Measurements from ENCODE around the gene MORN4. TPM values are rescaled to one million over a fixed set of nuclear protein-coding genes. Genes with fewer than 3 reads are reported as not detected.

Gene MORN4
- polyA plus RNA-seq (2013, experiment 1 of 4), result 34.3 TPM
- polyA plus RNA-seq (2013, experiment 2 of 4), result 33.3 TPM
- polyA plus RNA-seq (2013, experiment 3 of 4), result 30.6 TPM
- 30.6 TPM for polyA plus RNA-seq (2013, experiment 4 of 4)

DNA sequence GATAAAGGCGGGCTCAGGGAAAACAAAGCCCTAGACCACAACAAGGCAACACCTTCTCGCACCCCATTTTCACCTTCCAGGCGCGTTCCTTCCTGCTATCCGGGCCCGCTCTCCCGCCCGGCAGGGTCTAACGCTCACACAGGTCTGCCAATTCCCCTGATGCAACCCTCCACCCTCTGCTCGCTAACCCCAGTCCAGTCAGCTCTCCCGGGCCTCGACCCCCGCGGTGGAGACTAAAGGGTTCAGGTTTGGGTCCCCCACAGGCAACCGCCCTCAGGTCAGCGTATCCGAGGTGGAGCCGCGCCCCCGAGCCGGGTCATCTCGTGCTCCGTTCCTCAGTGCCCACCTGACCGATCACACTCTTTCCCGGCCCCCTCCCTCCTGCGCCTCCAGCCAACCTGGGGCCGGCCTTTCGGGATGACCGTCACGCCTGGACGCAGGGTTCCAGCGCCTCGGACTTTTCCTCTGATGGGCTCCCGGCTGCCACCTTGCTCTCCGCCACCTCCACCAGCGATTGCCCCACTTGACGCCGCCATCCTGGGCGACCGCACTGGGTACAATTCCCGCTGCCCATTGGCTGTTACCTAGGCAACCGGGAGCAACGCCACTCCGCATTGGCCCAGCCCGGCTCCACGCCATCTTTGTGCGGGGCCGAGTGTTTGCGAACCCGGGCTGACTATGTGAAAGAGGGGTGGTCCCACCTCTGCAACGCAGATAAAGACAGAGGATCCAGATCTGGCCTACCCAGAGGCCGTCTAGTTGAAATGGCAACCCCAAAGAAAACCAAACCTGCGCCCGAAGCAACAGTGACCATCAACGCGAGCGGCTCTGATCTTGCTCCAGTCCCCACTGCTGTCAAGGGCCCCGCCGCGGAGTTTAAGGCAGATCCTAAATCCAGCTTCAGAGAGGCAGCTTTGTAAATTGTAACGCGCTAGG, at the start of gene MORN4:
TSS of gene MORN4 (minus strand) at position 552 of the 936 bp plus-strand sequence. CDS start 13,847 bp downstream, outside the sequence.
- H3K36me3 ChIP-seq (ENCODE audit: control insufficient read depth, insufficient read depth, low read length), result no peaks in the 10 kb centered on the region
- no peaks in the 10 kb centered on the region for H3K27me3 ChIP-seq (ENCODE audit: control insufficient read depth, insufficient read depth, low read length, poor library complexity, severe bottlenecking)
- peak within 1 kb of the TSS; percentile 63 for H3K4me3 ChIP-seq (ENCODE audit: insufficient read depth, low read depth, low read length)
- peak within 1 kb of the TSS; percentile 18 for H3K27ac ChIP-seq (ENCODE audit: insufficient read depth, low read depth, low read length, poor library complexity, severe bottlenecking)
- 8 to 9% methylated on average over 62 of the region's 62 CpGs for WGBS, 2 experiments
- no peaks in the 10 kb centered on the region for H3K9me3 ChIP-seq (ENCODE audit: control insufficient read depth, low read length)
- H3K4me1 ChIP-seq (ENCODE audit: control insufficient read depth, insufficient read depth, low read length), result no peaks in the 10 kb centered on the region

GRCh38 chr10:97682042-97682441, 48.7 kb upstream of the MORN4 start:
- H3K4me1 ChIP-seq (ENCODE audit: control insufficient read depth, insufficient read depth, low read length), result peaks cover 6% of the 10 kb centered on the region
- no peak overlapping the region for H3K27ac ChIP-seq (ENCODE audit: insufficient read depth, low read depth, low read length, poor library complexity, severe bottlenecking)
- H3K36me3 ChIP-seq (ENCODE audit: control insufficient read depth, insufficient read depth, low read length), result no peaks in the 10 kb centered on the region
- WGBS, 2 experiments, result 92 to 93% methylated on average over 4 of the region's 4 CpGs
- no peaks in the 10 kb centered on the region for H3K9me3 ChIP-seq (ENCODE audit: control insufficient read depth, low read length)
- H3K27me3 ChIP-seq (ENCODE audit: control insufficient read depth, insufficient read depth, low read length, poor library complexity, severe bottlenecking), result peaks cover 6% of the 10 kb centered on the region
- no peak overlapping the region for H3K4me3 ChIP-seq (ENCODE audit: insufficient read depth, low read depth, low read length)

DNA sequence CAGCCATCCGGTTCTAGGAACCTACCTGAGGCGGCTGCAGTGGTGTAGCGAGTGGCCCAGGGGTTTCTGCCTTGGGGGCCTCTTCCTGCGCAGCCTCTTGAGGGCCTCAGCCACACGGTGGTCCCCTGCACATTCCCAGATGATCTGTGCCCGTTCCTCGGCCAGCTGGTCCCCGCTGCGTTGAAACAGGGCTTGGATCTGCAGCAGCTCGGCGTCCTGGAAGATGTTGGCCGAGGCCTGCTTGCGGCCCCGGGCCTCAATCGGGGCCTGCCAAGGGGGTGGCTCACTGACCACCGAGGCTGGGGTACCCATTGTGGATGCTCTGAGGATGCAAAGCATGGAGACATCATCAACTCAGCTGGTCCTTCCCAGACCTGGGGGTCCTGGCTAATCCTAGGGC, 46.3 kb upstream of the MORN4 start:
- peaks cover 8% of the 10 kb centered on the region for H3K36me3 ChIP-seq (ENCODE audit: control insufficient read depth, insufficient read depth, low read length)
- 95 to 97% methylated on average over 16 of the region's 16 CpGs for WGBS, 2 experiments
- no peaks in the 10 kb centered on the region for H3K4me1 ChIP-seq (ENCODE audit: control insufficient read depth, insufficient read depth, low read length)
- H3K27me3 ChIP-seq (ENCODE audit: control insufficient read depth, insufficient read depth, low read length, poor library complexity, severe bottlenecking), result no peaks in the 10 kb centered on the region
- H3K9me3 ChIP-seq (ENCODE audit: control insufficient read depth, low read length), result no peaks in the 10 kb centered on the region
- no peak overlapping the region for H3K4me3 ChIP-seq (ENCODE audit: insufficient read depth, low read depth, low read length)
- no peak overlapping the region for H3K27ac ChIP-seq (ENCODE audit: insufficient read depth, low read depth, low read length, poor library complexity, severe bottlenecking)

DNA sequence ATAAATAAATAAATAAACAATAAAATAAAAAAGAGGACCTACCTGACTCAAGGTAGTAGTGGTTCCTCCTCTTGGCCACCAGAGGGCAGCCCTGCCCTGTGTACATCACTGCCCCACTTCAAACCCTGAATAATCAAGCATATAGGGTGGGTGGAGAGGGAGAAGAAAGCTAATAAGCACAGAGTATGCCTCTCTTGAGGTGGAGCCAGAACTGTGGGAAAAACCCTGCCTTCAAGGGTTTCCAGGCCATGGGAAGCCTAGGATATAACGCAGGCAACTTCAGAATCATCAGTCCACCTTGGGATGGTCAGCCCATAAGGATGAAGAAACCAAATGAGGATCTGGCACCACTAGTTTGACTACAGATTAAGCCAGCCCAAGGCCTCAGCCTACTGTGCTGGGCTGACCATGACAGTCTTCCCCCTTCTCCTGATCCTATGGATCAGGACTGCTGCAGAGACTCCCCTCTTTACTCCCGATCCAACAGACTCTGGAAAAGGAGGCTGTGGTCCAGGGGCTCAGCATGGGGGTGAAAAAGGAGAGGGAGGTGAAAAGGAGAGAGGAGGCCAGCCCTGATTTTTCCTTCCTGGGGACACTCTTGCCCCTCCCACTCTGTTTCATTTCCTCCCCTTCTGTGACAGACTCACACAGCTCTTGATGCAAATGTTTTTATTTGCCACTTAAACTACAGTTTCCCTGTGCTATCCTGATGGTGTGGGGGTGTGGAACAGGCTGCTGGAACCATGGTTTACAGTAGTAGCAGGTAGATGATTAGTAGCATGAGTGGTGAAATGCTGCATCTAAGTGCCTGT, 43.7 kb upstream of the MORN4 start:
- Histone ChIP-seq H3K27ac (ENCODE audit: insufficient read depth, low read depth, low read length, poor library complexity, severe bottlenecking) (no peak overlapping the region), H3K9me3 (ENCODE audit: control insufficient read depth, low read length) (no peaks in the 10 kb centered on the region), H3K4me3 (ENCODE audit: insufficient read depth, low read depth, low read length) (no peak overlapping the region), H3K4me1 (ENCODE audit: control insufficient read depth, insufficient read depth, low read length) (no peaks in the 10 kb centered on the region), H3K36me3 (ENCODE audit: control insufficient read depth, insufficient read depth, low read length) (peaks cover 22% of the 10 kb centered on the region), H3K27me3 (ENCODE audit: control insufficient read depth, insufficient read depth, low read length, poor library complexity, severe bottlenecking) (no peaks in the 10 kb centered on the region)
- WGBS, 2 experiments, result 97 to 99% methylated on average over 2 of the region's 2 CpGs

DNA sequence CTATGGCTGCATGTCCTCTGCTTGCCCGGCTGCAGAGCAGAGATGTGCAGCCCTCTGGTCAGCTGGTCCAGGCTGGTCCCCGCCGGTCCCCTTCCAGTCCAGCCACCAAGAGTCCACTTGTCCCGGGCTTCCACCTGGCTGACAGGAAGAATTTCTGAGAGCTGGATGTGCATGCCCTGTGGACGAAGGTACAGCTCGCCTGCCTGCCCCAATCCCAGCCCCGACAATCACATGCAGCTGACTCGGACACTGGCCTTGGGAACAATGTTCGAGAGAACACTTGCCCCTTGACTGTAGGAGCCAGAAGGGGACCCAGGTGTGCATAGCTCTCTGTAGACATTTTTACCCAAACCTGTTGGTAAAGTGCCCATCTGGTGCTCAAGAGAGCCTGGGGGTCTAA, 41.9 kb upstream of the MORN4 start:
- no peaks in the 10 kb centered on the region for H3K27me3 ChIP-seq (ENCODE audit: control insufficient read depth, insufficient read depth, low read length, poor library complexity, severe bottlenecking)
- H3K36me3 ChIP-seq (ENCODE audit: control insufficient read depth, insufficient read depth, low read length), result peaks cover 22% of the 10 kb centered on the region
- no peaks in the 10 kb centered on the region for H3K9me3 ChIP-seq (ENCODE audit: control insufficient read depth, low read length)
- no peaks in the 10 kb centered on the region for H3K4me1 ChIP-seq (ENCODE audit: control insufficient read depth, insufficient read depth, low read length)
- H3K4me3 ChIP-seq (ENCODE audit: insufficient read depth, low read depth, low read length), result no peak overlapping the region
- 92% methylated on average over 9 of the region's 9 CpGs for WGBS, 2 experiments
- H3K27ac ChIP-seq (ENCODE audit: insufficient read depth, low read depth, low read length, poor library complexity, severe bottlenecking), result no peak overlapping the region

DNA sequence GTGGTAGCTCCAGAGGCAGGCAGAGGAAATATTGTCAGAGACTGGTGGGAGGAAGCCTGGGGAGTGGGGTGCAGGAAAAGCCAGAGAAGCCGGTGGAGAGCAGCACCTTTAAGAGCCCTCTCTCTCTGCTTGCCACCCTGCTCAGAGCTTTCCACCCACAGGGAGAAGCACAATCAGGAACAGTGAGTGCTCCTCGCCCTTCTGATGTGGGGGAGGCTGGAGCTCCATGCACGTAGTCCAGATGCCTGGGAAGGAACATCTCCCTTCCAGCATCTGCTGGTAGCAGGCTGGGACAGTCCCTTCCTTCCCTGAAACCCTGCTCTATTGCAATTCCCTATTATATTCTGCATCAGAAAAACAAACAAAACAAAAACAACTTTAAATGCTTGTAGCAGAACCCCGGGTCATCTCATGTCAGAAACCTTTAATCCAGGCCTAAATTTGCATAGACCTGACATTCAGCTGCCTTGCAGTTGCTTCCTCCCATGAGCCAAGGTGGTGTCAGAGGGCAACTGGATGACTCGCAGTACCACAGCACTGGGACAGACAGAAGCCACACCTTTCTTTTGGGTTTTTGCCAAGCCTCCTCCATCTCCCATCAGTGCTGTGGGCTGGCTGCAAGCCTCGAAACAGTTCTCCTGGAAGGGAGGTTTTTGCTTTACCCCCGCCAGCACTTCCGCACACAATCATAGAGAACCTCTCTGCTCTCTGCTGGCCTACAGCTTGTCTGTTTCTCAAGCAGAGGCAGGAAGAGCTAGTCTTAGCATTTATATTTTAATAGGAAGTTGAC, 40.6 kb upstream of the MORN4 start:
- Histone ChIP-seq H3K4me3 (ENCODE audit: insufficient read depth, low read depth, low read length) (no peak overlapping the region), H3K27ac (ENCODE audit: insufficient read depth, low read depth, low read length, poor library complexity, severe bottlenecking) (no peak overlapping the region), H3K36me3 (ENCODE audit: control insufficient read depth, insufficient read depth, low read length) (peaks cover 22% of the 10 kb centered on the region), H3K9me3 (ENCODE audit: control insufficient read depth, low read length) (no peaks in the 10 kb centered on the region), H3K4me1 (ENCODE audit: control insufficient read depth, insufficient read depth, low read length) (no peaks in the 10 kb centered on the region), H3K27me3 (ENCODE audit: control insufficient read depth, insufficient read depth, low read length, poor library complexity, severe bottlenecking) (no peaks in the 10 kb centered on the region)
- 93 to 95% methylated on average over 8 of the region's 8 CpGs for WGBS, 2 experiments

DNA sequence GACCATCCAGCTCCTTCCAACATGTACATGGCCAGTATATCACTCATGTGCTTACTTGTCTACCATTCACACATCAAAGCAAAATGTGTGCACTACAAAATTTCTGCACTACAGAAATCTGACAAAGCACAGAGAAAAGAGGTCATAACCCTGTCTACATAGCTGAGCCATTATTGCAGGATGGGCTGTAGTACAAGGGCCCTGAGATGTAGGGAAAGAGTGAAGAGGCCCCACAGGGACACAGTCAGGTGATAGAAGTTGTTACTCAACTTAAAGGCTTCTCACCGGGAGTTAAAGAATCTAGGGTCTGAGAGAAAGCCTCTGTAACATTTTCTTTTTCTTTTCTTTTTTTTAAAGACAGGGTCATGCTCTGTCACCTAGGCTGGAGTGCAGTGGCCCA, 36.3 kb upstream of the MORN4 start:
- H3K4me3 ChIP-seq (ENCODE audit: insufficient read depth, low read depth, low read length), result no peak overlapping the region
- whole genome bisulfite sequencing, 2 experiments, result 86 to 100% methylated on average over 1 of the region's 1 CpG
- no peaks in the 10 kb centered on the region for H3K27me3 ChIP-seq (ENCODE audit: control insufficient read depth, insufficient read depth, low read length, poor library complexity, severe bottlenecking)
- H3K4me1 ChIP-seq (ENCODE audit: control insufficient read depth, insufficient read depth, low read length), result no peaks in the 10 kb centered on the region
- no peaks in the 10 kb centered on the region for H3K9me3 ChIP-seq (ENCODE audit: control insufficient read depth, low read length)
- peaks cover 28% of the 10 kb centered on the region for H3K36me3 ChIP-seq (ENCODE audit: control insufficient read depth, insufficient read depth, low read length)
- H3K27ac ChIP-seq (ENCODE audit: insufficient read depth, low read depth, low read length, poor library complexity, severe bottlenecking), result no peak overlapping the region

- Histone ChIP-seq H3K36me3 (ENCODE audit: control insufficient read depth, insufficient read depth, low read length) (peaks cover 20% of the 10 kb centered on the region), H3K4me1 (ENCODE audit: control insufficient read depth, insufficient read depth, low read length) (no peaks in the 10 kb centered on the region), H3K27me3 (ENCODE audit: control insufficient read depth, insufficient read depth, low read length, poor library complexity, severe bottlenecking) (no peaks in the 10 kb centered on the region), H3K4me3 (ENCODE audit: insufficient read depth, low read depth, low read length) (no peak overlapping the region), H3K27ac (ENCODE audit: insufficient read depth, low read depth, low read length, poor library complexity, severe bottlenecking) (no peak overlapping the region), H3K9me3 (ENCODE audit: control insufficient read depth, low read length) (no peaks in the 10 kb centered on the region)
- 94 to 98% methylated on average over 6 of the region's 6 CpGs for WGBS, 2 experiments
Measured at GRCh38 chr10:97667463-97667862, 34.2 kb upstream of the MORN4 start.

DNA sequence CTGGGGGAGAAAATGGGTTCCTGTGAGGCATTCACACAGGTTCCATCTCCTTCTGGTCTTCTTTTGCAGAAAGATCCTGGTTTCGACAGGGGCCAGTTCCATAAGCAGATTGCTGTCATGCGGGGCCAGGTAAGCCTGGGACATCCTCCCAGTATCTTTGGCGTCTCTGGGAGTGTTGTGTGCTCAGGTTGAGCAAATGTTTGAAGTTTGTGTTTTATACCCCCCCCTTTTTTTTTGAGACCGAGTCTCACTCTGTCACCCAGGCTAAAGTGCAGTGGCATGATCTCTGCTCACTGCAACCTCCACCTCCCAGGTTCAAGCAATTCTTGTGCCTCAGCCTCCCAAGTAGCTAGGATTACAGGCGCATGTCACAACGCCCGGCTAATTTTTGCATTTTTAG, 33.7 kb upstream of the MORN4 start:
- Histone ChIP-seq H3K27ac (ENCODE audit: insufficient read depth, low read depth, low read length, poor library complexity, severe bottlenecking) (no peak overlapping the region), H3K4me3 (ENCODE audit: insufficient read depth, low read depth, low read length) (no peak overlapping the region), H3K36me3 (ENCODE audit: control insufficient read depth, insufficient read depth, low read length) (peaks cover 23% of the 10 kb centered on the region), H3K9me3 (ENCODE audit: control insufficient read depth, low read length) (no peaks in the 10 kb centered on the region), H3K27me3 (ENCODE audit: control insufficient read depth, insufficient read depth, low read length, poor library complexity, severe bottlenecking) (no peaks in the 10 kb centered on the region), H3K4me1 (ENCODE audit: control insufficient read depth, insufficient read depth, low read length) (no peaks in the 10 kb centered on the region)
- 92 to 95% methylated on average over 7 of the region's 7 CpGs for whole genome bisulfite sequencing, 2 experiments

Measured in ectodermal cell (in vitro differentiated cells).